ENCODE measurements around the gene NDC1.
"Not testable (repeated sequence)": the region's sequence is repeated elsewhere in the genome, so short reads cannot be mapped to it uniquely, and the experiment has no call there.

NDC1 gene

DNA sequence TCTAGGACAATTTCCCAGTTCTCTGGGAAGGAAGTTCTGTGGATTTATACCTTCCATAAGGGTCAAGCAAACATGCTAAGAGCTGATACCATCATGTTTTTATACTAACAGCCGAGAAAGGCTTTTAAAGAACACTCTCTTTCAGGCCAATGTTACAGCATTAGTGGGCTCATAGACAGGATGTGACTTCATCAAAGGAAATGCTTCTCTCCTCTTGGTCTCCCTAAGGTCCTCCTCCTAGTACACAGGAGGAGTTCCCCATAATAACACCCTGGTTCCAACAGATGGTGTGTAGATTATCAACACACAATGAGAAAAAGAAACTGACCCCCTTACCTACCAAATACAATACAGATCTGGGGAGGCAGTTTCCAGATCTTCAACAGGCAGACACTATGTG is 72.4 kb downstream of the NDC1 start:
- Histone ChIP-seq H3K9me3 (replicated peaks in 1 of 11) (no peaks in the 10 kb centered on the region; a peak in 1 of 22 replicates), H3K4me1 (peaks cover 17 to 23% (median 18%) of the 10 kb centered on the region in 10 experiments), H3K27ac (peak overlapping the region in 10 of 11 experiments; percentile 3 to 56 (median 28); a peak in 9 of 22 replicates), H3K9ac (no peak overlapping the region; a peak in 1 of 22 replicates), H3K4me3 (no peak overlapping the region), H3K36me3 (peaks cover 10 to 67% (median 52%) of the 10 kb centered on the region in 11 experiments), H4K20me1 (no peaks in the 10 kb centered on the region), H3K27me3 (no peaks in the 10 kb centered on the region), H3K4me2 (peak overlapping the region; percentile 7 to 69 (median 48))
- TF ChIP-seq Cebpa-rat (IDR thresholded peaks at IDR 0.05): no peak

DNA sequence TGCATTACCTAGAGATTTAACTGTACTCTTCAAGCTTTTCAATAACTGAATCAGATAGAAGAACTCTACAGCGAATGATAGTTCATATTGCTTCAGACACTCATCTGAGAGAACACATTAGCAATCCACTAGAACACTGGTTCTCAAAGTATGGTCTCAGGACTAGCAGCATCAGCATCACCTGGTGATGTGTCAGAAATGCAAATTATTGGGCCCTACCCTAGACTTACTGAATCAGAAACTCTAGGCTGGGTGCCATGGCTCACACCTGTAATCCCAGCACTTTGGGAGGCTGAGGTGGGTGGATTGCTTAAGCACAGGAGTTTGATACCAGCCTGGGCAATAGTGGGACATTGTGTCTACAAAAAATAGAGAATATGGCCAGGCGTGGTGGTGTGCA is 74.2 kb downstream of the NDC1 start:
- H3K4me2 ChIP-seq: no peak overlapping the region
- peaks cover 0 to 52% (median 36%) of the 10 kb centered on the region in 11 experiments; a peak in 18 of 22 replicates for H3K36me3 ChIP-seq
- peaks cover 17 to 23% (median 18%) of the 10 kb centered on the region in 10 experiments for H3K4me1 ChIP-seq
- no peak overlapping the region for H3K4me3 ChIP-seq
- H4K20me1 ChIP-seq: no peaks in the 10 kb centered on the region
- TF ChIP-seq Cebpa-rat (IDR thresholded peaks at IDR 0.05): no peak
- H3K9ac ChIP-seq: no peak overlapping the region
- H3K27me3 ChIP-seq: no peaks in the 10 kb centered on the region
- H3K9me3 ChIP-seq (replicated peaks in 1 of 11): peaks cover 0 to 3% (median 0%) of the 10 kb centered on the region in 11 experiments; a peak in 3 of 22 replicates
- H3K27ac ChIP-seq: no peak overlapping the region

DNA sequence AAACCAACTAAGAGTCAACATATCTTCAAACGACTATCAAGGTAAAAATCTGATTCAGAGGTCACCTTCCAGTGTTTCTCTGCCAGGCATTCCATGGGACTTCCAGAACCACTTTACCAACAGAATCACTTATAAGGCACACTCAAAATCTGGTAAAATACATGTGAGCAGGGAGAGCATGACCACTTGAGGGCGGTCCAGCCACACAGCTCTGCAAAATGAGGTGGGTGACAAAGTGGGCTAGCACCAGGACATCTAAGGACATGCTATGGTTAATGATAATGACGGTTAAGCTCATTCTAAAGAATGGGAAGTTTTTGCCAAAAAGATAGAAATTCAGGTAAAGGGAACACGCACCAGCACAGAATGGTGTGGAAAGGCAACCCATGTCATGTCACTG is 74.6 kb downstream of the NDC1 start:
- H3K27ac ChIP-seq: no peak overlapping the region
- no peaks in the 10 kb centered on the region for H4K20me1 ChIP-seq
- no peak for TF ChIP-seq Cebpa-rat (IDR thresholded peaks at IDR 0.05)
- H3K9me3 ChIP-seq (replicated peaks in 1 of 11): peaks cover 0 to 3% (median 0%) of the 10 kb centered on the region in 11 experiments; a peak in 3 of 22 replicates
- H3K4me1 ChIP-seq: peaks cover 17 to 23% (median 18%) of the 10 kb centered on the region in 10 experiments
- H3K9ac ChIP-seq: no peak overlapping the region
- no peak overlapping the region for H3K4me3 ChIP-seq
- no peak overlapping the region for H3K4me2 ChIP-seq
- peaks cover 0 to 48% (median 31%) of the 10 kb centered on the region in 11 experiments; a peak in 16 of 22 replicates for H3K36me3 ChIP-seq
- H3K27me3 ChIP-seq: no peaks in the 10 kb centered on the region

DNA sequence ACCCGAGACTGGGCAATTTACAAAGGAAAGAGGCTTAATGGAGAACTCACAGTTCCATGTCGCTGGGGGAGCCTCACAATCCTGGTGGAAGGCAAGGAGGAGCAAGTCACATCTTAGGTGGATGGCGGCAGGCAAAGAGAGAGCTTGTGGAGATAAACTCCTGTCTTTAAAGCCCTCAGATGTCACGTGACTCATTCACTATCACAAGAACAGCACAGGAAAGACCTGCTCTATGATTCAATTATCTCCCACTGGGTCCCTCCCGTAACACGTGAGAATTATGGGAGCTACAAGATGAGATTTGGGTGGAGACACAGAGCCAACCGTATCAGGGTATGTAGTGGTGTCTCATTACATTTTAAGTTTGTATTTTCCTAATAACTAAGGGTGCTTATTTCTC is 77.6 kb downstream of the NDC1 start:
- not testable (repeated sequence) for H3K4me2 ChIP-seq; H3K9me3 ChIP-seq (replicated peaks in 1 of 11); H3K27ac ChIP-seq; H3K4me3 ChIP-seq; H4K20me1 ChIP-seq; H3K9ac ChIP-seq; H3K27me3 ChIP-seq; H3K4me1 ChIP-seq
- peaks cover 0 to 28% (median 10%) of the 10 kb centered on the region in 11 experiments; a peak in 9 of 22 replicates for H3K36me3 ChIP-seq

DNA sequence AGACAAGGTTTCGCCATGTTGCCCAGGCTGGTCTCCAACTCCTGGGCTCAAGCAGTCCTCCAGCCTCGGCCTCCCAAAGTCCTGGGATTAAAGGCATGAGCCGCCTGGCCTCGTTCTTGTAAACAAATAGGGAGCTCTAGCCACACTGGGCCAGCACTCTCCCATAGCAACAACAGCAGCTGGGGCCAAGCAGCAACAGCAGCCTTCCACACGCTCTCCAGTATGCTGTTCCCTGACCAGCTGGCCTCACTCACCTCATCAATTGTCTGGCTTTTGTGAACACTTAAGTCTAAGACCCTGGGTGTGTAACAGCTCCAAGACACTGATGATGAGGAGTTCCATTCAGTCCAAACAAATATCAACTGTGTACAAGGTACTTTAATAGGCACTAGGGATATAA is 82.2 kb downstream of the NDC1 start:
- H3K4me1 ChIP-seq: no peaks in the 10 kb centered on the region

DNA sequence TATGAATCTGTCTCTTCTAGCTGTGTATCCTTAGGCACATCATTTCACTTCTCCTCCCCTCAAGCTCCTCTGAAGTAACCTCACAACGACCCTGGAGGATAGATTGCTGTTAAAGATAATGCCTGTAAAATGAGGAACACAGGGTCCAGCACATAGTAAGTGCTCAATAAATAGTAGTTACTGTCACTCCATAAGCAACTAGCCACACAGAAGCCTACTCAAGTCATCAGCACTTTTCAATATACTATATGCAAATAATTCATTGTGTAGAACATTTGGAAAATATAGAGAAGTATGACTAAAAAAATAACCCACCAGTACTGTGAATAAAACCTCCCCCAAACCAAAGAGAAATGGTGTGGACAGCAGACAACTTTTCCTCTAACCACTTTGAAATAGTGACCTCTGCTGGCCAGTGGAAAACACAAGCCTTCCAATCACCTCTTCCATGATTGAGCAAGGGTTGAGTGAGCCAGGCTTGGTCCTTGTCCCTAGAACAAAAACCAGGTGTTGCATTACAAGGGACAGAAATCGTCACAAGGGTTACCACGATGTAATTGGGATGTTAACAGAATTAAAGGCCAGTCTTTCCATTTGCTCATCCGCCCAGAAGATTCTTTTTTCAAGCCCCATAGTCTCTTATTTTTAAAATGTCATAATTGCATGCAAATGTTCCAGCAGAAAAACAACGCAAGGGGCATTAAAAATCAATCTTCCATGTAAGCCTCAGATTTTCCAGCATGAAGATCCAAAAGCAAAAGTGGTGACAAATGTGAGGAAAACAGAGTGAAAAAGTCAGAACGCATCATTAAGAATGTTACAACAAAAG is 83.4 kb downstream of the NDC1 start:
- no peak for TF ChIP-seq Cebpa-rat (IDR thresholded peaks at IDR 0.05)
- peaks cover 0 to 7% (median 0%) of the 10 kb centered on the region in 11 experiments; a peak in 2 of 22 replicates for H3K36me3 ChIP-seq
- H3K9ac ChIP-seq: no peak overlapping the region
- H3K27ac ChIP-seq: no peak overlapping the region
- peaks cover 0 to 1% (median under 1%) of the 10 kb centered on the region in 10 experiments; a peak in 3 of 20 replicates for H3K4me1 ChIP-seq
- no peak overlapping the region for H3K4me2 ChIP-seq
- H4K20me1 ChIP-seq: no peaks in the 10 kb centered on the region
- no peaks in the 10 kb centered on the region for H3K27me3 ChIP-seq
- no peak overlapping the region for H3K4me3 ChIP-seq
- peaks cover 0 to 3% (median 0%) of the 10 kb centered on the region in 11 experiments; a peak in 2 of 22 replicates for H3K9me3 ChIP-seq (replicated peaks in 1 of 11)

More for the DNA sequence above, 82.2 kb downstream of the NDC1 start:
- Histone ChIP-seq H3K36me3 (peaks cover 0 to 7% (median 0%) of the 10 kb centered on the region in 11 experiments; a peak in 2 of 22 replicates), H3K4me2 (no peak overlapping the region), H3K9me3 (replicated peaks in 1 of 11) (peaks cover 0 to 3% (median 0%) of the 10 kb centered on the region in 11 experiments; a peak in 2 of 22 replicates), H3K9ac (no peak overlapping the region), H3K27ac (no peak overlapping the region), H3K4me3 (no peak overlapping the region), H4K20me1 (no peaks in the 10 kb centered on the region), H3K27me3 (no peaks in the 10 kb centered on the region)
- no peak for TF ChIP-seq Cebpa-rat (IDR thresholded peaks at IDR 0.05)

DNA sequence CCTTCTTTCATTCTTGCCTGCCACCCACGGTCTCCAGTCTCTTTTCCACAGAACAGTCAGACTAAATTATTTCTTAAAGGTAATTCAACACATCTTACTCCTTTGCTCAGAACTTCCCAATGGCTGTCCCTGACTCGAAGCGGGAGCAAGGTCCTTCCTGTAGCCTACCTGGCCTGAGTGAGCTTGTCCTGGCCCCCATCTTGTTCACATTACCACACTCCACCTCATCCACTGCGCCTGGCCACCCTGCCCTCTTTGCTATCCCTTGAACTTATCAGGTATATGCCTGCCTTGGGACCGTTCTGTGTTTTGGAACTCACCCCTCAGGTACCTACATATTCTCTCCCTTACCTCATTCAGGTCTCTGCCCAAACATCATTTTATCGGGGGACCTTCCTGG is 85.8 kb downstream of the NDC1 start:
- Histone ChIP-seq H3K36me3 (no peaks in the 10 kb centered on the region), H3K4me2 (no peak overlapping the region), H3K9ac (no peak overlapping the region), H3K27ac (no peak overlapping the region), H3K4me1 (peaks cover 0 to 8% (median 3%) of the 10 kb centered on the region in 10 experiments; a peak in 4 of 20 replicates), H3K9me3 (replicated peaks in 1 of 11) (no peaks in the 10 kb centered on the region), H4K20me1 (no peaks in the 10 kb centered on the region), H3K4me3 (no peak overlapping the region), H3K27me3 (no peaks in the 10 kb centered on the region)
- no peak for TF ChIP-seq Cebpa-rat (IDR thresholded peaks at IDR 0.05)

DNA sequence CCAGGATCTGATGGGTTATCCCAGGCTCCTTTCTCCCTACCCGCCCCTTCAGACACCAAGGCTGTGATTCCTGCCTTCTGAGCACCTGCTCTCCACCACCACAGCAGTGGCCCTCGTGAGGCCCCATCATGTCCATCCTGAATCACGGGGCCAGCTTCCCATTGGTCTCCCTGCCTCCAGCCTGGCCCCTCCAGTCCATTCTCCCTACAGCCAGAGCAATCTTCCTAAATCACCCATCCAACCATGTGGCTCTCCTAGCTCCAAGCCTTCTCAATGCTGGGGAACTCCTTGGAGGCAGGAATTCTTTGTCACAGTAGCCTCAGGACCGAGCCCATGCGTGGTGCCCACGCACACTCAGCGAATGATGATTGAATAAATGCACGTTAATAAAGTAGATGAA is 90.3 kb downstream of the NDC1 start:
- H3K36me3 ChIP-seq: no peaks in the 10 kb centered on the region
- no peak overlapping the region for H3K9ac ChIP-seq
- H3K27me3 ChIP-seq: no peaks in the 10 kb centered on the region
- peaks cover 5 to 17% (median 7%) of the 10 kb centered on the region in 11 experiments for H3K9me3 ChIP-seq (replicated peaks in 1 of 11)
- no peak overlapping the region for H3K4me2 ChIP-seq
- H3K27ac ChIP-seq: no peak overlapping the region
- no peak for TF ChIP-seq Cebpa-rat (IDR thresholded peaks at IDR 0.05)
- no peak overlapping the region for H3K4me3 ChIP-seq
- H3K4me1 ChIP-seq: peaks cover 0 to 8% (median 3%) of the 10 kb centered on the region in 10 experiments; a peak in 4 of 20 replicates
- H4K20me1 ChIP-seq: no peaks in the 10 kb centered on the region

DNA sequence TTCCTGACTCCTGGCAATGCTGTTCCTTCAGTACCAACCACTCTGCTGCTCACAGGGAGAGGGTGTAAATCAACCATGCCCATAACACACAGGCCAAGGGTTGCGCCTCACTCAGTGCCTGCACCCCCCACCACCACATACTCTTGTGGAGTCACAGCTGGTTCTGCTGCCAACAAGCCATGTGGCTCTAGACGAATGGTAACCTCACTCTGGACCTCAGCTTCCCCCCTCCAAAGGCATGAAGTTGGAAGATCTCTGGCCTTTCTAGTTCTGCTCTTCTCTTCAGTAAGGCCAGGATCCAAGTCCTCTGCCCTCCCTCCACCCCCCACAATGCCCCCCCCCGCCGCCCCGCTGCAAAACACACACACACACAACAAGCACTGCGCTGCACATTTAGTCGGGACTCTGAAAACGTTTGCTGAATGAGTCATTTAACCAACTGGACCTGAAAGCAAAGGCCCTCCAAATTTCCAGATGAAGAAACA is 97.4 kb downstream of the NDC1 start:
- Histone ChIP-seq H4K20me1 (peaks cover 0 to 24% (median 14%) of the 10 kb centered on the region in 11 experiments; a peak in 13 of 22 replicates), H3K9me3 (replicated peaks in 1 of 11) (peaks cover 16 to 27% (median 18%) of the 10 kb centered on the region in 11 experiments), H3K27ac (no peak overlapping the region), H3K9ac (no peak overlapping the region), H3K4me2 (no peak overlapping the region), H3K4me1 (peaks cover 6 to 16% (median 10%) of the 10 kb centered on the region in 10 experiments; a peak in 18 of 20 replicates), H3K27me3 (peaks cover 48 to 56% (median 50%) of the 10 kb centered on the region in 11 experiments), H3K36me3 (no peaks in the 10 kb centered on the region), H3K4me3 (no peak overlapping the region)
- no peak for TF ChIP-seq Cebpa-rat (IDR thresholded peaks at IDR 0.05)
